Activated CD8-positive, alpha-beta T cell treated with anti-CD3 and anti-CD28 coated beads, Interleukin-2, amount 10 ng/mL, durations not matched to agents 7 days and 5 days (primary cell): ENCODE results near the gene LNP1. TPM values are rescaled to one million over a fixed set of nuclear protein-coding genes. Genes with fewer than 3 reads are reported as not detected.

Experiments used
- ATAC-seq: fragments of 150-1000 bp; cut with Tn5 transposase; one replicate; pipeline ENCODE4 v1.10.0; 2021; ENCODE audit warnings: moderate library complexity
- CTCF ChIA-PET: fragments of 350-600 bp; sonication (Branson Sonifier 250); formaldehyde crosslinking; loops from one replicate; lab custom pipeline; 2021; ENCODE audit warnings: antibody characterized with exemption; lab: Charles Lee
- POLR2A ChIA-PET: fragments of 350-600 bp; sonication (Branson Sonifier 250); formaldehyde crosslinking; loops from one replicate; lab custom pipeline; 2021; ENCODE audit warnings: antibody characterized with exemption; lab: Charles Lee
- DNase-seq: peaks from one replicate; pipeline ENCODE4 v3.0.0-alpha.2; 2020
- H3K27ac Mint-ChIP-seq: one replicate; pipeline ENCODE4 v1.8.0; 2021; ENCODE audit warnings: mild to moderate bottlenecking, mixed read lengths
- H3K27me3 Mint-ChIP-seq: one replicate; pipeline ENCODE4 v1.8.0; 2021; ENCODE audit warnings: low read depth, mixed read lengths
- H3K36me3 Mint-ChIP-seq: one replicate; pipeline ENCODE4 v1.8.0; 2021; ENCODE audit warnings: low read depth, mixed read lengths
- H3K4me1 Mint-ChIP-seq: one replicate; pipeline ENCODE4 v1.8.0; 2021; ENCODE audit warnings: low read depth, mixed read lengths
- H3K4me3 Mint-ChIP-seq: one replicate; pipeline ENCODE4 v1.8.0; 2021; ENCODE audit warnings: mild to moderate bottlenecking, mixed read lengths
- H3K9me3 Mint-ChIP-seq: one replicate; pipeline ENCODE4 v1.8.0; 2022; ENCODE audit warnings: mixed read lengths; ENCODE audit not compliant: insufficient read depth
- total RNA-seq, 2 experiments: library from RNA; stranded (reverse); gene quantifications; one replicate each; pipeline ENCODE4 v1.2.3, GENCODE V29; 2021

LNP1 gene
- total RNA-seq, 2 experiments from 2014 or later: 1.4 TPM

DNA sequence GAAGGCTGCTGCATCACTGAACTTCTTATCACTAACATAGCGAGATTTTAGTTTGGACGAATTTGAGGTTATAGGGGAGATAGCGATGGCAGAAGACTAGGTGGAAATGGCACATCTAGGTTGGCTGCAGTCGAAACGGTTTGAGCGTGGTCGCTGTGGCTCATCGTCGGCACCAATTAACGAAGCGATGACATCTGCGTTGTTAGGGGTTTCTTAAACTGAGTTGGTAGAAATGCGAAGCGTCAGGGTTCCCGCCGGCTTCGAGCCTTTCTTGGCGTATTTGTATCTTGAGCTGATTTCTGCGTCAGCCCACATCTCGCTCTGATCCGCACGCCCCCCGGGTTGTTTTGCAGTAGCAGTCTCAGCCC is 319 bp downstream of the LNP1 start:
- peak; percentile 68 for DNase-seq
- Mint-ChIP-seq H3K36me3 (peaks cover 19% of the 10 kb centered on the region), H3K4me1 (peaks cover 54% of the 10 kb centered on the region), H3K9me3 (no peaks in the 10 kb centered on the region), H3K4me3 (peak overlapping the region; percentile 92), H3K27me3 (no peaks in the 10 kb centered on the region), H3K27ac (peak overlapping the region; percentile 98)
- ChIA-PET POLR2A (interaction anchor here (0.8 to 2.8 kb wide), 19 partner anchors 10 to 309 kb away, joined by 3 to 18 read pairs (median 4); partner anchors contain the start of genes NIT2 and TBC1D23), CTCF (interaction anchor here (0.8 to 2.5 kb wide), 11 partner anchors 10 to 569 kb away, joined by 3 to 7 read pairs (median 4); no protein-coding TSS in a partner anchor)
- ATAC-seq: peak; percentile 29

GRCh38 chr3:100402256-100402655 is 917 bp downstream of the LNP1 start:
- DNase-seq: no peak
- H3K9me3 Mint-ChIP-seq: peaks cover 2% of the 10 kb centered on the region
- peaks cover 48% of the 10 kb centered on the region for H3K4me1 Mint-ChIP-seq
- H3K36me3 Mint-ChIP-seq: peaks cover 17% of the 10 kb centered on the region
- ATAC-seq: no peak
- CTCF ChIA-PET: interaction anchor here (0.6 to 2.5 kb wide), 8 partner anchors 11 to 330 kb away, joined by 3 to 7 read pairs (median 4); no protein-coding TSS in a partner anchor
- peak overlapping the region; percentile 98 for H3K27ac Mint-ChIP-seq
- peak overlapping the region; percentile 92 for H3K4me3 Mint-ChIP-seq
- no peaks in the 10 kb centered on the region for H3K27me3 Mint-ChIP-seq
- POLR2A ChIA-PET: interaction anchor here (0.6 to 2.8 kb wide), 15 partner anchors 11 to 308 kb away, joined by 3 to 18 read pairs (median 4); partner anchors contain the start of genes NIT2 and TBC1D23

DNA sequence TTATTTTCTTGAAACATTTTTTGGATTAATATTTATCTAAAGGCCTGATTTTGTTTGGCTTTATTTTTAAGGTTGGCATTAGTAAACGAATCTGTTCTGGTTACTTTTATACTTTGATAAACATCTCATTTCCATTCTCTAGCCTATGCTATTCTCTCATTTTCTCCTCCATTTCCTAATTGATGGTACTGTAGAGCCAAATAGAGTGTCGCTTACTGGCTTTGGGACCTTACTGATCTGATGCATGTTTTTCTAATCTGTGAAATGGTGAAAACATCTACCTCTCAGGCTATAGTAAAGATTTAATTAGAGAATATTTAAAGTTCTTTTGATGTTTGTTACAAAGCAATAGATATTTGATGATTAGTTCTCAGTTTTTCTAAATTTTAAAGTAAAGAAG is 1.6 kb downstream of the LNP1 start:
- peaks cover 45% of the 10 kb centered on the region for H3K4me1 Mint-ChIP-seq
- ChIA-PET POLR2A (interaction anchor here (0.5 to 1.6 kb wide), 2 partner anchors 48 to 585 kb away, joined by 3 read pairs; partner anchors contain the start of gene CMSS1), CTCF (interaction anchor here (0.7 to 2.5 kb wide), 4 partner anchors 17 to 243 kb away, joined by 3 to 7 read pairs (median 4); no protein-coding TSS in a partner anchor)
- ATAC-seq (no peak), DNase-seq (no peak)
- no peaks in the 10 kb centered on the region for H3K27me3 Mint-ChIP-seq
- H3K36me3 Mint-ChIP-seq: peaks cover 22% of the 10 kb centered on the region
- H3K9me3 Mint-ChIP-seq: peaks cover 8% of the 10 kb centered on the region
- H3K27ac Mint-ChIP-seq: peak overlapping the region; percentile 27
- H3K4me3 Mint-ChIP-seq: peak overlapping the region; percentile 92

DNA sequence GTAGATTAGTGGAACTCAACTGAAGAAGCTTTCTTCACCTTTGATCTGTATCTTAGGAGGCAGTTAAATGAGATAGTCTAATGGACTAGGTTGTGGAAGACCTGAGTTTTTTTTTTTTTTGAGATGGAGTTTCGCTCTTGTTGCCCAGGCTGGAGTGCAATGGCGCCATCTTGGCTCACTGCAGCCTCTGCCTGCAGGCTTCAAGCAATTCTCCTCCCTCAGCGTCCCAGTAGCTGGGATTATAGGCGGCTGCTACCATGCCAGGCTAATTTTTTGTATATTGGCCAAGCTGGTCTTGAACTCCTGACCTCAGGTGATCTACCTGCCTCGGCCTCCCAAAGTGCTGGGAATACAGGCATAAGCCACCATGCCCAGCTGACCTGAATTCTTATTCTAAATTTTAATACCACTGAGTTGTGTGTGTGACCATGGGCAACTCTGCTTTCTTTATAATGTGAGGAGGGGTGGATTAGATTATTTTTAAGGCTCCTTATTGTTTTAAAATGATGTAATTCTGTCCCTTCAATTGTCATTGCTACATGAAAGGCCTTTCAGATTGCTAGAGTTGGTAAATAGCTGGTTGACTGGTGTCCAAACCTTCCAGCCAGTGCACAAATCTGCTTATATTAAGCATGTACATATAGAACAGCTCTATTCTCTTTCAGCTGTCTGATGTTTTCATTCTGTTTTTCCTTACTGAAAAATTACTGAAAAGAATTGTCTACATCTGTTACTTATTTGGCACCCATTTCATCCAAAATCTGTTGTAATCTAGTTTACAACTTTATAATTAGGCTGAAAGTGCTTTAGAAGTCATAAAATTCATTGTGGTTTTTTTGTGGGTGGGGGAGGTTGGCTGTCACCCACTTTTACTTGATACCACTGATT is 2.3 kb downstream of the LNP1 start:
- ChIA-PET POLR2A (interaction anchor here (0.5 to 0.6 kb wide), 2 partner anchors 305 to 586 kb away, joined by 3 to 4 read pairs; partner anchors contain the start of genes CMSS1 and TFG), CTCF (interaction anchor here (1.1 to 2.5 kb wide), 3 partner anchors 18 to 242 kb away, joined by 3 to 7 read pairs (median 4); no protein-coding TSS in a partner anchor)
- Mint-ChIP-seq H3K27me3 (no peaks in the 10 kb centered on the region), H3K9me3 (peaks cover 9% of the 10 kb centered on the region), H3K36me3 (peaks cover 23% of the 10 kb centered on the region), H3K4me1 (peaks cover 41% of the 10 kb centered on the region), H3K27ac (no peak overlapping the region), H3K4me3 (peak overlapping the region; percentile 92)
- no peak for DNase-seq
- ATAC-seq: no peak

GRCh38 chr3:100404250-100404548 is 2.9 kb downstream of the LNP1 start:
- CTCF ChIA-PET: interaction anchor here (1.5 kb wide), 1 partner anchor 242 kb away, joined by 4 read pairs; no protein-coding TSS in a partner anchor
- Mint-ChIP-seq H3K27me3 (no peaks in the 10 kb centered on the region), H3K4me1 (peaks cover 36% of the 10 kb centered on the region), H3K9me3 (peaks cover 9% of the 10 kb centered on the region), H3K4me3 (no peak overlapping the region), H3K27ac (no peak overlapping the region), H3K36me3 (peaks cover 25% of the 10 kb centered on the region)
- DNase-seq (no peak), ATAC-seq (no peak)
- POLR2A ChIA-PET: no interaction called here

DNA sequence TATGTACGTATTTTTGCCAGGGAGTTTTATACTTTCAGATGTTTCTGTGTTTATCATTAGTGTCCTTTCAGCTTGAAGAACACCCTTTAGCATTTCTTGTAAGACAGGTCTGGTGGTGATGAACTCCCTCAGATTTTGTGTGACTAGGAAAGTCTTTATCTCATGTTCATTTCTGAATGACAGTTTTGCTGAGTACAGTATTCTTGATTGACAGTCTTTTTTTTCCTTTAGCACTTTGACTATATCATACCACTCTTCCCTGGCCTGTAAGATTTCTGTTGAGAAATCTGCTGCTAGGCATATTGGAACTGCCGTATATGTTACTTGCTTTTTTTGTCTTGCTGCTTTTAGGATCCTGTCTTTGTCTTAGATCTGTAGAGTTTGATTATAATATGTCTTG is 5.8 kb downstream of the LNP1 start:
- DNase-seq (no peak), ATAC-seq (no peak)
- Mint-ChIP-seq H3K4me1 (peaks cover 23% of the 10 kb centered on the region), H3K27me3 (no peaks in the 10 kb centered on the region), H3K9me3 (peaks cover 9% of the 10 kb centered on the region), H3K4me3 (no peak overlapping the region), H3K36me3 (peaks cover 30% of the 10 kb centered on the region), H3K27ac (no peak overlapping the region)
- POLR2A ChIA-PET: no interaction called here
- CTCF ChIA-PET: no interaction called here

DNA sequence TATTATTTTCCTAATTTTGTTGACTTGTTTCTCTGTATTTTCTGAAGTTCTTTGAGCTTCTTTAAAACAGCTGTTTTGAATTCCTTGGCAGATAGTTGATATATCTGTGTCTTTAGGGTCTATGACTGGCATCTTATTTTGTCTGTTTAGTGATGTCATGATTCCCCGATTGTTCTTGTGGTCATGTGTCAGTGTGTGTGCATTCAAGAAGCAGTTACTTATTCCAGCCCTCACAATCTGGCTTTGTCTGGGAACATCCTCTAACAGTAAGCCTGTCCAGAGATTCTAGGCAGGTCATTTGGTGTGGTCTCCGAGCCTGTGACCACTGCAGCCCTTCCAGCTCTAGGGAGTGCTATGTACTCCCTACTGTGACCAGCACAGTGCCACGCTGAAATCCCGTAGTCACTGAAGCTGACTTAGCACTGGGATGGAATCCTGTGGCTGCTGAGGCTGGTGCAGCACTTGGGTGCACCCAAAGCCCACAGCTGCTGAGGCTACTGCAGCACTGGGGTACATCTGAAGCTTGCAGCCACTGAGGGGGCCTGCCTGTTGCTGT is 6.7 kb downstream of the LNP1 start:
- no peak for ATAC-seq
- Mint-ChIP-seq H3K36me3 (peaks cover 35% of the 10 kb centered on the region), H3K9me3 (peaks cover 9% of the 10 kb centered on the region), H3K4me1 (peaks cover 15% of the 10 kb centered on the region), H3K27me3 (no peaks in the 10 kb centered on the region), H3K4me3 (no peak overlapping the region), H3K27ac (no peak overlapping the region)
- no peak for DNase-seq
- ChIA-PET POLR2A (no interaction called here), CTCF (interaction anchor here (0.7 to 2.5 kb wide), 2 partner anchors 55 to 301 kb away, joined by 3 to 6 read pairs; no protein-coding TSS in a partner anchor)

- H3K9me3 Mint-ChIP-seq: peaks cover 9% of the 10 kb centered on the region
- H3K36me3 Mint-ChIP-seq: peaks cover 30% of the 10 kb centered on the region
- no peak for DNase-seq
- no peak overlapping the region for H3K4me3 Mint-ChIP-seq
- H3K27ac Mint-ChIP-seq: no peak overlapping the region
- no peak for ATAC-seq
- ChIA-PET POLR2A (no interaction called here), CTCF (no interaction called here)
- no peaks in the 10 kb centered on the region for H3K4me1 Mint-ChIP-seq
- no peaks in the 10 kb centered on the region for H3K27me3 Mint-ChIP-seq
These were observed 10.0 kb downstream of the LNP1 start for GRCh38 chr3:100411091-100411982.

GRCh38 chr3:100412912-100413590 is 11.7 kb downstream of the LNP1 start:
- POLR2A ChIA-PET: no interaction called here
- no peaks in the 10 kb centered on the region for H3K27me3 Mint-ChIP-seq

GRCh38 chr3:100413613-100414012 is 12.3 kb downstream of the LNP1 start:
- Mint-ChIP-seq H3K4me3 (no peak overlapping the region), H3K27ac (no peak overlapping the region), H3K27me3 (no peaks in the 10 kb centered on the region), H3K9me3 (no peaks in the 10 kb centered on the region), H3K4me1 (no peaks in the 10 kb centered on the region), H3K36me3 (peaks cover 20% of the 10 kb centered on the region)
- POLR2A ChIA-PET: no interaction called here
- DNase-seq (no peak), ATAC-seq (no peak)
- CTCF ChIA-PET: no interaction called here

More at GRCh38 chr3:100412912-100413590, 11.7 kb downstream of the LNP1 start:
- Mint-ChIP-seq H3K27ac (no peak overlapping the region), H3K36me3 (peaks cover 20% of the 10 kb centered on the region), H3K9me3 (no peaks in the 10 kb centered on the region), H3K4me1 (no peaks in the 10 kb centered on the region), H3K4me3 (no peak overlapping the region)
- ATAC-seq: no peak
- CTCF ChIA-PET: no interaction called here
- no peak for DNase-seq

GRCh38 chr3:100416176-100416575 is 14.8 kb downstream of the LNP1 start:
- Mint-ChIP-seq H3K27ac (no peak overlapping the region), H3K4me1 (no peaks in the 10 kb centered on the region), H3K27me3 (no peaks in the 10 kb centered on the region), H3K4me3 (no peak overlapping the region), H3K36me3 (peaks cover 13% of the 10 kb centered on the region), H3K9me3 (no peaks in the 10 kb centered on the region)
- DNase-seq (no peak), ATAC-seq (no peak)
- ChIA-PET CTCF (no interaction called here), POLR2A (no interaction called here)
